Measurements from ENCODE around the gene BMI1.

BMI1 gene

DNA sequence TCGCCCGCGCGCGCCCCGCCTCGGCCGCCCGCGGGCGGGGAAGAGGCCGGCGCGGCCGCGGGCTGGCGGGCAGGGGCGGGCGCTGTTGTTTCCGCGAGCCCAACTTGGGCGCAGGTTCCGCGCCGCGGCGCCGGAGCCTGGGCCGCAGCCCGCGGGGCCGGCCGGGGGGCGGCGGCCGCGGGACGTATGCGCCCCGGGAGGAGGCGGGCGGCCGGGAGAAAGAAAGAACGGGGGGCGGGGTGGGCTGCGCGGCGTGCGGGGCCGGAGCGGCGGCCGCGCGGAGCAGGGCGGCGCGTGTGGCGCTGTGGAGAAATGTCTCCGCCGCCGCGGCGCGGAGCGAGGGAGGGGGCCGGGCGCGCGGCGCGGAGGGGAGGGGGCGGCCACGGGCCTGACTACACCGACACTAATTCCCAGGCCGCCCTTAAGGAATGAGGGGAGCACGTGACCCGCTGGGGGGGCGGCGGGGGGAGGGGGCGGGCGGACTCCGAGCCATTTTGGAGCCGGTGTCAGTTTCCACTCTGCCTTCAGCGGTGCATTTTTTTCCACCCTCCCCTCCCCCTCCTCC lies at the start of gene BMI1:
BMI1 (plus strand) TSS at position 509 of the 565 bp plus-strand sequence. CDS start 5,351 bp downstream, outside the sequence.
- Histone ChIP-seq H3K36me3 (no peaks in the 10 kb centered on the region), H3K9me3 (ENCODE audit: severe bottlenecking) (no peaks in the 10 kb centered on the region), H3K4me3 (ENCODE audit: low read depth, low read length) (peak within 1 kb of the TSS; percentile 80), H3K27me3 (ENCODE audit: insufficient read depth, low read depth, severe bottlenecking) (no peaks in the 10 kb centered on the region), H3K27ac (peak within 1 kb of the TSS; percentile 91)
- TF ChIP-seq, protein P1, sequence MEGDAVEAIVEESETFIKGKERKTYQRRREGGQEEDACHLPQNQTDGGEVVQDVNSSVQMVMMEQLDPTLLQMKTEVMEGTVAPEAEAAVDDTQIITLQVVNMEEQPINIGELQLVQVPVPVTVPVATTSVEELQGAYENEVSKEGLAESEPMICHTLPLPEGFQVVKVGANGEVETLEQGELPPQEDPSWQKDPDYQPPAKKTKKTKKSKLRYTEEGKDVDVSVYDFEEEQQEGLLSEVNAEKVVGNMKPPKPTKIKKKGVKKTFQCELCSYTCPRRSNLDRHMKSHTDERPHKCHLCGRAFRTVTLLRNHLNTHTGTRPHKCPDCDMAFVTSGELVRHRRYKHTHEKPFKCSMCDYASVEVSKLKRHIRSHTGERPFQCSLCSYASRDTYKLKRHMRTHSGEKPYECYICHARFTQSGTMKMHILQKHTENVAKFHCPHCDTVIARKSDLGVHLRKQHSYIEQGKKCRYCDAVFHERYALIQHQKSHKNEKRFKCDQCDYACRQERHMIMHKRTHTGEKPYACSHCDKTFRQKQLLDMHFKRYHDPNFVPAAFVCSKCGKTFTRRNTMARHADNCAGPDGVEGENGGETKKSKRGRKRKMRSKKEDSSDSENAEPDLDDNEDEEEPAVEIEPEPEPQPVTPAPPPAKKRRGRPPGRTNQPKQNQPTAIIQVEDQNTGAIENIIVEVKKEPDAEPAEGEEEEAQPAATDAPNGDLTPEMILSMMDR (IDR thresholded peaks at IDR 0.05; ENCODE audit: low read depth, low read length), result no peak
- DNase-seq, result peak; percentile 72

GRCh38 chr10:22271786-22272185 lies 49.1 kb upstream of the BMI1 start:
- H3K9me3 ChIP-seq (ENCODE audit: severe bottlenecking), result no peaks in the 10 kb centered on the region
- no peak overlapping the region for H3K4me3 ChIP-seq (ENCODE audit: low read depth, low read length)
- DNase-seq, result no peak
- TF ChIP-seq, protein P1 (IDR thresholded peaks at IDR 0.05; ENCODE audit: low read depth, low read length), result no peak
- H3K36me3 ChIP-seq, result no peaks in the 10 kb centered on the region
- no peak overlapping the region for H3K27ac ChIP-seq
- no peaks in the 10 kb centered on the region for H3K27me3 ChIP-seq (ENCODE audit: insufficient read depth, low read depth, severe bottlenecking)

DNA sequence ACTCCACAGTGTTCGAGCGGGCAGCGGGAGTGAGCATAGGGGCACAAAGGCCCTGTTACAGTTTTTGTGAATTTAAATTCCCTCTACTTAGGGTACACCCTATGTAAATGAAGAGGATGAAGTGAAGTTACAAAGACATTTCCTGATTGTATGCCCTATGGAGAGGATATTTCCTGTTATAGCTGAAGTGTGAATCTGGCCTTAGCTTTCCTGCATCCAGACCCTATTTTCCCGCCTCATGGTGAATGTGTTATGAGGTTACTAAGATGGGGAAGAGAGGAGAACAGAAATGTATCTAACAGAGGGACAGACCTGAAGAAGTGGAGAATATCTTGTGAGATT lies 42.5 kb upstream of the BMI1 start:
- H3K9me3 ChIP-seq (ENCODE audit: severe bottlenecking), result no peaks in the 10 kb centered on the region
- H3K27ac ChIP-seq, result no peak overlapping the region
- H3K36me3 ChIP-seq, result no peaks in the 10 kb centered on the region
- TF ChIP-seq, protein P1 (IDR thresholded peaks at IDR 0.05; ENCODE audit: low read depth, low read length), result no peak
- DNase-seq, result no peak
- no peak overlapping the region for H3K4me3 ChIP-seq (ENCODE audit: low read depth, low read length)
- H3K27me3 ChIP-seq (ENCODE audit: insufficient read depth, low read depth, severe bottlenecking), result no peaks in the 10 kb centered on the region

DNA sequence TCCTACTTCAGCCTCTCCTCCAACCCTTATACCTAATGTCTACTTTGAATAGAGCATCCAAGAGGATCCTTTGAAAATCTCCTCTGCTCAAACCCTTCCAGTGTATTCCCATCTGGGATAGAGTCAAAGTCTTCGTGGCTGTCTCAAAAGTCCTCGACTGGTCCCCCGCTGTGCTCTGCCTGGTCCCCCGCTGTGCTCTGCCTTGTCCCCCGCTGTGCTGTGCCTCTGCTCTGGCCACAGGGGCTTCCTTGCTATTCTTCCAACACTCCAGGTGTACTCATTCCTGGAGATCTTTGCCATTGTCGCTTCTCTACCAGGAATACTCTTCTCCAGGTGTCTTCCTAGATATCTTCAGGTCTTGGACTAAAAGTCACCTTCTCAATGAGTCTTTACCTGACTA lies 40.8 kb upstream of the BMI1 start:
- Histone ChIP-seq H3K36me3 (no peaks in the 10 kb centered on the region), H3K27ac (no peak overlapping the region), H3K9me3 (ENCODE audit: severe bottlenecking) (no peaks in the 10 kb centered on the region), H3K4me3 (ENCODE audit: low read depth, low read length) (no peak overlapping the region), H3K27me3 (ENCODE audit: insufficient read depth, low read depth, severe bottlenecking) (no peaks in the 10 kb centered on the region)
- DNase-seq, result no peak
- TF ChIP-seq, protein P1 (IDR thresholded peaks at IDR 0.05; ENCODE audit: low read depth, low read length), result no peak

DNA sequence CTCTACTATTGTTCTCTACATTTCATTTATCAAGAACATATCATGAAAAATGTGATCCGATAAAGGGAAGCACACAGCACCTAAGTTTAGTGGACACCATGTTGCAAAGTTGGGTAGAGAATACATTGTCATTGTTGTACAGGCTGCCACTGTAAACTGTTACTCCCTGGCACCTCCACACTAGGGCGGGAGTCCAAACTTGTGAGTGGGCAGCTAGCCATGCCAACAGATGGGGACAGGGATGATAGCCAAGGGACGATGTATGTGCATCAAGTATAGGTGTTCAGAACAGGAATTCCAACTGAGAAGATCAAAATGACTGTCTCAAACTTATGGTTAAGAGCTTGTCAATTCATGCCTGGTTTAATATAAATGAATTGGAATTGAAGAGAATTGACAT lies 35.8 kb upstream of the BMI1 start:
- TF ChIP-seq, protein P1 (IDR thresholded peaks at IDR 0.05; ENCODE audit: low read depth, low read length), result no peak
- no peak for DNase-seq
- Histone ChIP-seq H3K9me3 (ENCODE audit: severe bottlenecking) (no peaks in the 10 kb centered on the region), H3K27me3 (ENCODE audit: insufficient read depth, low read depth, severe bottlenecking) (no peaks in the 10 kb centered on the region), H3K27ac (no peak overlapping the region), H3K4me3 (ENCODE audit: low read depth, low read length) (no peak overlapping the region), H3K36me3 (no peaks in the 10 kb centered on the region)

DNA sequence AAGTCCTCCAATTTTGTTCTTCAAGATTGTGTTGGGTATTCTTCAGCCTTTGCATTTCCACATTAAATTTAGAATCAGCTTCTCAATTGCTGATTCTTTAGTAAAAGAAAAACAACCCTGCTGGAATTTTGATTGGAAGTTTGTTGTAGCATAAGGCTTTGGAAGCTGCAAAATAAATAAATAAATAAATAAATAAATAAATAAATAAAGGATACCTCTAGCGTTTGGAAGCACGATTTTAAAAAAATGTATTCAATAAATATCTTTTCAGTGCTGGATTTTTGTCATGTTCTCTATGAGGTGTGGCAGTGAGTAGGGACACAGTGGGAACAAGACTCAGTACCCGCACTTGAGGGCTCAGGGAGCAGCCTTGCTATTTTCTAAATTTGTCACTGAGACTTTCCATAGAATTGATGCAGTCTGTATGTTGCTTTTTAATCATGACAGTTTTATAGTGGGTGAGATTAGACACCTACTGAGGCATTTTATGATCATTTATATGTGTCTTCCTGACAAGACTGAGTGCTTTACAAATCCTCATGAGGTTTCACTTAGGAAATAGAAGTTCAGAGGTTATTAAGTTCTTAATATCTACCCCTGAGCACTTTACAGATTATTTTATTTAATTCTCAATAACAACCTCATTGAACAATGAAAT lies 27.0 kb upstream of the BMI1 start:
- TF ChIP-seq, protein P1 (IDR thresholded peaks at IDR 0.05; ENCODE audit: low read depth, low read length), result no peak
- H3K9me3 ChIP-seq (ENCODE audit: severe bottlenecking), result no peaks in the 10 kb centered on the region
- H3K27me3 ChIP-seq (ENCODE audit: insufficient read depth, low read depth, severe bottlenecking), result no peaks in the 10 kb centered on the region
- H3K36me3 ChIP-seq, result no peaks in the 10 kb centered on the region
- no peak overlapping the region for H3K27ac ChIP-seq
- no peak for DNase-seq
- H3K4me3 ChIP-seq (ENCODE audit: low read depth, low read length), result no peak overlapping the region

Measured in WERI-Rb-1 (cell line).